GM23338 (cell line): Measurements from ENCODE around the gene SMG6. TPM values are rescaled to one million over a fixed set of nuclear protein-coding genes. Genes with fewer than 3 reads are reported as not detected.

Experiments
- ATAC-seq: fragments of 200-7000 bp; cut with Tn5 transposase; 3 replicates; pipeline ENCODE4 v1.9.1; 2020
- DNase-seq: peaks from one replicate; pipeline ENCODE4 v3.0.0-alpha.2; 2015; ENCODE audit warnings: low spot score
- H2AFZ ChIP-seq: fragments of 200-600 bp; sonication (generic); 2 replicates; pipeline ENCODE4 v1.8.0; 2016; ENCODE audit warnings: antibody characterized with exemption, mild to moderate bottlenecking, moderate library complexity
- H3F3A ChIP-seq: fragments of 200-600 bp; sonication (generic); replicated peaks from 2 replicates; pipeline ENCODE4 v1.8.0; 2017; ENCODE audit warnings: antibody characterized with exemption, mixed run types, low read depth
- H3K27ac ChIP-seq: fragments of 200-600 bp; sonication (generic); 2 replicates; pipeline ENCODE4 v1.6.1; 2016; ENCODE audit warnings: low read depth
- H3K27me3 ChIP-seq: fragments of 200-600 bp; sonication (generic); 2 replicates; pipeline ENCODE4 v1.8.0; 2016; ENCODE audit warnings: mild to moderate bottlenecking, mixed run types, moderate library complexity; ENCODE audit not compliant: insufficient read depth
- H3K36me3 ChIP-seq: fragments of 200-600 bp; sonication (generic); 2 replicates; pipeline ENCODE4 v1.8.0; 2016; ENCODE audit warnings: mild to moderate bottlenecking; ENCODE audit not compliant: insufficient read depth
- H3K4me1 ChIP-seq: fragments of 200-600 bp; sonication (generic); 2 replicates; pipeline ENCODE4 v1.8.0; 2016; ENCODE audit warnings: mild to moderate bottlenecking, moderate library complexity; ENCODE audit not compliant: insufficient read depth
- H3K4me2 ChIP-seq: fragments of 200-600 bp; sonication (generic); 2 replicates; pipeline ENCODE4 v1.7.1; 2017; ENCODE audit warnings: mixed run types
- H3K4me3 ChIP-seq: fragments of 200-600 bp; sonication (generic); 2 replicates; pipeline ENCODE4 v1.6.1; 2016; ENCODE audit warnings: mixed run types
- H3K79me2 ChIP-seq: fragments of 200-600 bp; sonication (generic); replicated peaks from 2 replicates; pipeline ENCODE4 v1.8.0; 2017; ENCODE audit warnings: mild to moderate bottlenecking; ENCODE audit not compliant: insufficient read depth
- H3K9me2 ChIP-seq: fragments of 200-600 bp; sonication (generic); 2 replicates; pipeline ENCODE4 v1.8.0; 2017; ENCODE audit not compliant: insufficient read depth
- H4K20me1 ChIP-seq: fragments of 200-600 bp; sonication (generic); replicated peaks from 2 replicates; pipeline ENCODE4 v1.8.0; 2017; ENCODE audit warnings: mild to moderate bottlenecking; ENCODE audit not compliant: insufficient read depth
- H3K27ac Mint-ChIP-seq: 2 replicates; pipeline ENCODE4 v1.8.0; 2020; ENCODE audit warnings: inconsistent platforms, mild to moderate bottlenecking, moderate library complexity, mixed read lengths
- H3K27me3 Mint-ChIP-seq: 3 replicates; pipeline ENCODE4 v1.8.0; 2022; ENCODE audit warnings: low read depth, mild to moderate bottlenecking, moderate library complexity, mixed read lengths, inconsistent platforms; ENCODE audit not compliant: insufficient read depth, poor library complexity
- H3K36me3 Mint-ChIP-seq: 3 replicates; pipeline ENCODE4 v1.8.0; 2021; ENCODE audit warnings: low read depth, mild to moderate bottlenecking, inconsistent platforms, moderate library complexity, mixed read lengths
- H3K4me1 Mint-ChIP-seq: 3 replicates; pipeline ENCODE4 v1.8.0; 2020; ENCODE audit warnings: mild to moderate bottlenecking, inconsistent platforms, mixed read lengths
- H3K4me3 Mint-ChIP-seq: 3 replicates; pipeline ENCODE4 v1.8.0; 2021; ENCODE audit warnings: moderate library complexity, mild to moderate bottlenecking, inconsistent platforms, mixed read lengths
- H3K9me3 Mint-ChIP-seq: 3 replicates; pipeline ENCODE4 v1.8.0; 2020; ENCODE audit warnings: moderate library complexity, mild to moderate bottlenecking, inconsistent platforms, mixed read lengths
- CREB1 ChIP-seq: fragments of 250-450 bp; sonication (Bioruptor Pico); IDR thresholded peaks from 2 replicates; pipeline ENCODE4 v1.5.0; 2020; ENCODE audit warnings: low read depth, mild to moderate bottlenecking, moderate library complexity
- CTCF ChIP-seq, 2 experiments: fragments of 200-600 bp in 1 of 2; sonication (generic) in 1 of 2; conservative IDR thresholded peaks; 2 replicates each; pipeline versions ENCODE4 v1.5.1 to v1.6.1; 2016 to 2017; ENCODE audit warnings: antibody characterized with exemption in 2 of 2, low read depth in 2 of 2, mild to moderate bottlenecking in 2 of 2, moderate library complexity in 1 of 2
- ETS1 ChIP-seq: IDR thresholded peaks from 2 replicates; pipeline ENCODE4 v1.6.1; 2016; ENCODE audit warnings: antibody characterized with exemption
- EZH2 ChIP-seq: fragments of 200-600 bp; sonication (generic); IDR thresholded peaks from one replicate; pipeline ENCODE4 v1.8.0; 2017; ENCODE audit warnings: antibody characterized with exemption, mild to moderate bottlenecking, low read depth; ENCODE audit not compliant: unreplicated experiment
- EZH2phosphoT487 ChIP-seq: fragments of 200-600 bp; sonication (generic); IDR thresholded peaks from one replicate; pipeline ENCODE4 v1.8.1; 2018; ENCODE audit warnings: antibody characterized with exemption; ENCODE audit not compliant: unreplicated experiment
- JUNB ChIP-seq: IDR thresholded peaks from one replicate; pipeline ENCODE4 v1.6.1; 2016; ENCODE audit warnings: antibody characterized with exemption; ENCODE audit not compliant: unreplicated experiment
- NANOG ChIP-seq: IDR thresholded peaks from 2 replicates; pipeline ENCODE4 v1.6.1; 2016; ENCODE audit warnings: antibody characterized with exemption, borderline replicate concordance
- STAT1 ChIP-seq: IDR thresholded peaks from one replicate; pipeline ENCODE4 v1.6.1; 2016; ENCODE audit warnings: antibody characterized with exemption; ENCODE audit not compliant: unreplicated experiment
- ZNF114 ChIP-seq: fragments of 250-450 bp; sonication (Bioruptor Pico); IDR thresholded peaks from 2 replicates; pipeline ENCODE4 v1.5.0; 2020; ENCODE audit warnings: mild to moderate bottlenecking, moderate library complexity
- ZNF331 ChIP-seq: fragments of 250-450 bp; sonication (Bioruptor Pico); IDR thresholded peaks from 2 replicates; pipeline ENCODE4 v1.5.0; 2020; ENCODE audit warnings: low read depth, mild to moderate bottlenecking, moderate library complexity
- ZNF462 ChIP-seq: fragments of 250-450 bp; sonication (Bioruptor Pico); IDR thresholded peaks from 2 replicates; pipeline ENCODE4 v1.5.0; 2020; ENCODE audit warnings: mild to moderate bottlenecking, moderate library complexity
- polyA plus RNA-seq: library from polyadenylated mRNA; unstranded; fragments of >200 nt; fragmentation: Nextera tagmentation; extraction: Ambion mirVana; gene quantifications from 2 replicates; pipeline ENCODE4 v1.2.1, GENCODE V29; 2016
- total RNA-seq: library from RNA; depleted of rRNA; stranded (reverse); fragments of >200 nt; shearing (Covaris generic); gene quantifications from 2 replicates; pipeline ENCODE4 v1.2.3, GENCODE V29; 2014

The SMG6 gene
- total and polyA plus RNA-seq, 2 experiments from 2014 or later, result 10.4 to 43.1 TPM

- peak overlapping the region; percentile 68 for H3K4me3 Mint-ChIP-seq
- Histone ChIP-seq H3K4me1 (peaks cover 4% of the 10 kb centered on the region; the same call in 1 of the 2 replicates), H3K27ac (no peak overlapping the region), H3K79me2 (no peaks in the 10 kb centered on the region), H4K20me1 (no peaks in the 10 kb centered on the region), H3F3A (0 out of 2 replicates have a peak, but pooled peaks cover 4% of the 10 kb centered on the region), H3K27me3 (peaks cover 95% of the 10 kb centered on the region), H3K9me2 (no peaks in the 10 kb centered on the region), H3K36me3 (no peaks in the 10 kb centered on the region), H3K4me2 (peak overlapping the region; percentile 88), H3K4me3 (peak overlapping the region; percentile 69), H2AFZ (peak overlapping the region; percentile 90)
- TF ChIP-seq EZH2phosphoT487, result no peak
- TF ChIP-seq EZH2, result no peak
- TF ChIP-seq CREB1 (CRISPR knock-in tag), result 0 out of 2 replicates have a peak, but pooled peaks have one; percentile 20
- no peak for TF ChIP-seq ZNF331
- peak; percentile 69 for ATAC-seq
- peaks cover 84% of the 10 kb centered on the region for H3K27me3 Mint-ChIP-seq
- DNase-seq, result peak; percentile 96
- H3K27ac Mint-ChIP-seq, result no peak overlapping the region
- H3K36me3 Mint-ChIP-seq, result no peaks in the 10 kb centered on the region
- H3K4me1 Mint-ChIP-seq, result no peaks in the 10 kb centered on the region; the same call in 2 of the 3 replicates
- H3K9me3 Mint-ChIP-seq, result no peaks in the 10 kb centered on the region
Measured at GRCh38 chr17:2023692-2024571, 279.7 kb downstream of the SMG6 start.

GRCh38 chr17:2023256-2023655 is 280.3 kb downstream of the SMG6 start:
- peak; percentile 2; the same call in 2 of the 3 replicates for ATAC-seq
- Mint-ChIP-seq H3K4me1 (no peaks in the 10 kb centered on the region; the same call in 2 of the 3 replicates), H3K4me3 (peak overlapping the region; percentile 16; the same call in 1 of the 3 replicates), H3K27me3 (peaks cover 83% of the 10 kb centered on the region), H3K9me3 (no peaks in the 10 kb centered on the region), H3K27ac (no peak overlapping the region), H3K36me3 (no peaks in the 10 kb centered on the region)
- H3K4me3 ChIP-seq, result no peak overlapping the region
- no peak overlapping the region for H3K27ac ChIP-seq
- H3K36me3 ChIP-seq, result no peaks in the 10 kb centered on the region
- H3K27me3 ChIP-seq, result peaks cover 92% of the 10 kb centered on the region
- no peak overlapping the region for H3K4me2 ChIP-seq
- no peaks in the 10 kb centered on the region for H3K79me2 ChIP-seq
- no peaks in the 10 kb centered on the region for H4K20me1 ChIP-seq
- no peak overlapping the region for H2AFZ ChIP-seq
- H3K9me2 ChIP-seq, result no peaks in the 10 kb centered on the region
- 0 out of 2 replicates have a peak, but pooled peaks cover 4% of the 10 kb centered on the region for H3F3A ChIP-seq
- peaks cover 4% of the 10 kb centered on the region; the same call in 1 of the 2 replicates for H3K4me1 ChIP-seq
- DNase-seq, result no peak
- no peak for TF ChIP-seq ZNF114 (CRISPR knock-in tag)
- no peak for TF ChIP-seq EZH2phosphoT487
- no peak for TF ChIP-seq CTCF (conservative IDR thresholded peaks at IDR 0.05; ENCODE audit: low read depth in 2 of 2)
- TF ChIP-seq STAT1, result no peak
- no peak for TF ChIP-seq ZNF462 (CRISPR knock-in tag)
- no peak for TF ChIP-seq CREB1 (CRISPR knock-in tag)
- TF ChIP-seq JUNB, result no peak
- no peak for TF ChIP-seq ETS1
- no peak for TF ChIP-seq NANOG
